Mucosa of rectum (tissue), 2 donors: ENCODE data around the gene ATPAF2.

Experiments used
- H3K27ac ChIP-seq, 2 donors: one replicate each; pipeline ENCODE4 v1.7.0; 2013; ENCODE audit warnings: inconsistent platforms in 2 of 2, low read depth in 2 of 2, low read length in 2 of 2
- H3K27me3 ChIP-seq, 2 donors: one replicate each; pipeline ENCODE4 v1.7.0; 2013; ENCODE audit warnings: low read length in 2 of 2; ENCODE audit not compliant: control insufficient read depth in 2 of 2, insufficient read depth in 2 of 2
- H3K36me3 ChIP-seq, 2 donors: one replicate each; pipeline ENCODE4 v1.7.0; 2013; ENCODE audit warnings: low read length in 2 of 2; ENCODE audit not compliant: control insufficient read depth in 2 of 2, insufficient read depth in 2 of 2
- H3K4me1 ChIP-seq, 2 donors: one replicate each; pipeline ENCODE4 v1.7.0; 2013; ENCODE audit warnings: low read length in 2 of 2, mild to moderate bottlenecking in 1 of 2; ENCODE audit not compliant: control insufficient read depth in 2 of 2, insufficient read depth in 2 of 2
- H3K4me3 ChIP-seq, 2 donors: one replicate each; pipeline ENCODE4 v1.7.0; 2013; ENCODE audit warnings: low read length in 2 of 2
- H3K9ac ChIP-seq, 2 donors: one replicate each; pipeline ENCODE4 v1.7.0; 2013; ENCODE audit warnings: low read length in 2 of 2, low read depth in 1 of 2, mild to moderate bottlenecking in 1 of 2
- H3K9me3 ChIP-seq, 2 donors: one replicate each; pipeline ENCODE4 v1.7.0; 2013; ENCODE audit warnings: low read length in 2 of 2; ENCODE audit not compliant: control insufficient read depth in 2 of 2
- donor health status: healthy.
- donor health status: Normal muscosa, but diverticular disease.

The ATPAF2 gene

DNA sequence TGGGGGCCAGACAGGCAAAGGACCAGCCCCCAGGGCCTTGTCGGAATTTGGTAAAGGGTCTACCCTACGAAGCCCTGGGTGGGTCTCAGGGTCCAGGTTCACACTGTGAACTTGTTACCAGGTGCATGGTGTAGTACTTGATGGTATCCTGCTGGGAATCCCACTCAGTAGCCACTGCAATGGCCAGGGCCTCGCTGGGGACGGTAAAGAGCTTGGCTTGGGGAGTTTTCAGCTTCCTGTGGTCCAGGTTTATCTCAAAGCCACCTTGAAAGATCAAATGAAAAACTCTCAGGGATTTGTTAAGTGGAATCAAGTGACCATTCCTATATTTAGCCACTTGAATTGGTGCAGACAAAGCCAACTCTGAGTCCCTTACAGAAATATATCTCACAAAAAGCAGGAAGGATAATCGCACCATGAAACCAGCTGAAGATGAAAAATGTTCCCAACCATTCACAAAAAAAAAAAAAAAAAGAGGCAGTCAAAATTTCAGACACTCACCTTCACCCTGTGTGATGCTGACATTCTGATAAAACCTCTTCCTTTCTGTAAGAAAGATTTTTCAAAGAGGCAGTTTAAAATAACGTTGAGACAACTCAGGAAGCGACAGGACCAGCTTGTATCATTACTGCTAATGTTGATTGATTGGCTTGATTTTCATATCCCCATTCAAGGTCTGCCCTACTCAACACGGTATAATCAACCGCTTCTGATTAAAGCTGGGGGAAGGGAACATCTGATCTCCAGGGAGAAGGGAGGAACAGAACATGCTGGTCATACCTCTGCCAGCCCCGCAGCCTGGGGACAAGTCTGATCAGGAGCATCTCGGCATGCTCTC, 10.6 kb downstream of the ATPAF2 start:
- no peak overlapping the region for H3K4me3 ChIP-seq
- peaks cover 16 to 28% of the 10 kb centered on the region in 2 donors for H3K36me3 ChIP-seq
- H3K27me3 ChIP-seq: no peaks in the 10 kb centered on the region
- H3K9me3 ChIP-seq: no peaks in the 10 kb centered on the region
- H3K4me1 ChIP-seq: no peaks in the 10 kb centered on the region
- H3K27ac ChIP-seq: no peak overlapping the region
- H3K9ac ChIP-seq: no peak overlapping the region

DNA sequence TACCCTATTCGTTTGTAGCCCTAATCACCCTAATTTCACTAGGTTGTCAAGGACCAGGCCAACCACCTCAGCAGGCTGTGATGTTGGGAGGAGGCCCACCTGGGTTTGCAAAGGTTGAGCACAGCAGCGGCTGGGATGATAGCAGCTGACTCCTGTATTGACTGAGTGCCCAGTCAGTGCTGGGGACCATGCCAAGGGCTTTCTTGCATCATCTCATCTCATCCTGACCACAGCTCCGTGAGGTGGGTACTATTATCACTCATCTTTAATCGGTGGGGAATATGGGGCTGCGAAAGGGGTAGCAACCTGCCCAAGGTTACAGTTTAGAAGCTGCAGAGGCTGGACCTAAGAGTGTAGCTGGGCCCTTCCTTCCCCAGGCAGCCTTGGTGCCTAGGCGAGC, 11.7 kb downstream of the ATPAF2 start:
- no peaks in the 10 kb centered on the region for H3K9me3 ChIP-seq
- H3K36me3 ChIP-seq: peaks cover 16 to 28% of the 10 kb centered on the region in 2 donors
- H3K4me1 ChIP-seq: no peaks in the 10 kb centered on the region
- no peaks in the 10 kb centered on the region for H3K27me3 ChIP-seq
- H3K9ac ChIP-seq: no peak overlapping the region
- no peak overlapping the region for H3K4me3 ChIP-seq
- no peak overlapping the region for H3K27ac ChIP-seq

DNA sequence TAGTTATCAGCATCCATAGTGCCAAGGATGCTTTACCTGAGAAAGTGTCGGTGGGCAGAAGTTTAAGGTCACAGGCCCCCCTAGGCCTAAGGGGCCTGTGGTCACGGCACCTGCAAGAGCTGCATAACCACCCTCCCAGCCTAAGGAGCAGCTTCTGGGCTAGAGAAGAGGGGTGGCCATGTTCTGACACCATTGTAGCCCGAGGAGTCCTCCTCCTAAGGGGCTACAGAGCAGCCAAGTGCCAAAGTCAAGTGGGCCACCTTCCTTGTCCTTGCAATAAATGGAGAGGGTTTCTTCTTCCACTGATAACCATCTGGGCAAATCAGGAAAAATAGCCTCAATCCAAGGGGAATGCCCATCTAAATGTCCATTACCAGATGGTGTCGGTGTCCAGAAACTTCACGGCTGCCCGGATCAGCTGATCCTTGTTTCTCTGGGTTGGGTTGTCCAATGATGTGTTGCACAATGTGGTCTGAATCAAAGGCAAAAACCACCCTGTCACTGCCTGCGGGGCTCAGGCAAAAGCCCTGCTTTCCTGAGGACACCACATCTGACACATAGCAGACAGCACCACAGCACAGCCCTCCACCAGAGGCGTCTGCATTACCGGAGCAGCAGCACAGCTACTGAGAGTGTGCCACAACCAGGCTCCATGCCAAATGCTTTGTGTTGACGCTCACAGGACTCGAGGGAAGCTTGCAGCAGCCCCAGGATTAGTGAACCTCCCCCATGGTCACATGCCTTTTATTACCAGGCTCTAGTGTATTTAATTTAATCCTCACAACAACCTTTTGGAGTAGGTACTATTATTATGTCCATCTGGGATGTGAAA, 12.8 kb downstream of the ATPAF2 start:
- H3K9ac ChIP-seq: no peak overlapping the region
- no peaks in the 10 kb centered on the region for H3K27me3 ChIP-seq
- no peaks in the 10 kb centered on the region for H3K9me3 ChIP-seq
- no peak overlapping the region for H3K4me3 ChIP-seq
- peaks cover 23 to 36% of the 10 kb centered on the region in 2 donors for H3K36me3 ChIP-seq
- H3K4me1 ChIP-seq: no peaks in the 10 kb centered on the region
- H3K27ac ChIP-seq: no peak overlapping the region

DNA sequence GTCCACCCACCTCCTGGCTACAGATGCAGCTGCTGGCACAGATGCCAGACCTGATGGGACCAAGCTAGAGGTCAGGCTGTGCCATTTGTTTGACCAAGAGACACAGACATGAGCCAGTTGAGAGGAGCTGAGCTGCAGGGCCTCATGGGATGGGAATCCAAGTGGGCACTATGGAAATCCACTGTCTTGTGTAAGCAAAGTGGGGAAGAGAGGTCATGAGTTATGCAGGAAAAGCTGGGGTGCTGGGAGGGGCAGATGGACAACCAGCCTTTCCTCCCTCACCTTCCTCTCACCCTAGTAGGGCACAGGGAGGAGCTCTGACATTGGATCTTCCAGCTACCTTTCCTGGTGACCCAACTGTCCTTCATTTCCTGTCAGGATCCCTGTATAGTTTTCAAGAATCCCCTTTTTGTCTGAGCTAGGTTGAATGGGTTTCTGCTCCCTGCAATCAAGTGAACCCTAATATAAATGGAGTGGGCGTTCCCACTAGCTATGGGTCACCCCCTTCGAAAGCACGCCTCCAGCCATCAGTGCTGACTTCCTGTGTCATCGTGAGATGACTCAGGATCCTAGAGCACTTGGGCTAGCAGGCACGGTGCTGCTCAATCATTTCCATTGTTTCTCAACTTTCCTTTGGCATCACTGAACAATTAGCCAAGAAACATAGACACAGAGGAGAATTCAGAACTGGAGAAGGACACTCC, 13.6 kb downstream of the ATPAF2 start:
- no peaks in the 10 kb centered on the region for H3K9me3 ChIP-seq
- no peaks in the 10 kb centered on the region for H3K4me1 ChIP-seq
- no peak overlapping the region for H3K4me3 ChIP-seq
- peak overlapping the region in 1 of 2 donors; percentile 24 for H3K9ac ChIP-seq
- H3K27ac ChIP-seq: no peak overlapping the region
- H3K27me3 ChIP-seq: no peaks in the 10 kb centered on the region
- H3K36me3 ChIP-seq: peaks cover 31 to 40% of the 10 kb centered on the region in 2 donors

DNA sequence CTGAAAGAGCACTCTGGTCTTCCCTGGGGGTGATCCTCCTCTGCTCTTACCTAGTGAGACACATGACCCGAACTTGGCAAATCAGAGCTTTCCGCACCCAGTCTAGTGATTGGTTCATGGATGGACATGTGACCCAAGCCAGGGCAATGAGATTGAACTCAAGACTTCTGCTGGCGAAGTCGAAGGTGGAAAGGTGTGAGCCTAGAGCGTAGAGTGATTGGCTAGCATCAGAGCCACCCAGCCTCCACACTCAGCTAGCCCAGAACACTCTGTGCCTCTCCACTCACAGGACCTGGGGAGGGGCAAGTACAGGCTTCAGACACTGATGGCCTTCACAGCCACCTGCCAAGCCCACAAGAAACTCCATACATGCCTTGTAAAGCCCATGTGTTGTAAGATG, 17.6 kb downstream of the ATPAF2 start:
- peaks cover 28 to 38% of the 10 kb centered on the region in 2 donors for H3K36me3 ChIP-seq
- H3K9ac ChIP-seq: no peak overlapping the region
- H3K9me3 ChIP-seq: no peaks in the 10 kb centered on the region
- H3K4me3 ChIP-seq: no peak overlapping the region
- no peak overlapping the region for H3K27ac ChIP-seq
- no peaks in the 10 kb centered on the region for H3K27me3 ChIP-seq
- H3K4me1 ChIP-seq: no peaks in the 10 kb centered on the region

DNA sequence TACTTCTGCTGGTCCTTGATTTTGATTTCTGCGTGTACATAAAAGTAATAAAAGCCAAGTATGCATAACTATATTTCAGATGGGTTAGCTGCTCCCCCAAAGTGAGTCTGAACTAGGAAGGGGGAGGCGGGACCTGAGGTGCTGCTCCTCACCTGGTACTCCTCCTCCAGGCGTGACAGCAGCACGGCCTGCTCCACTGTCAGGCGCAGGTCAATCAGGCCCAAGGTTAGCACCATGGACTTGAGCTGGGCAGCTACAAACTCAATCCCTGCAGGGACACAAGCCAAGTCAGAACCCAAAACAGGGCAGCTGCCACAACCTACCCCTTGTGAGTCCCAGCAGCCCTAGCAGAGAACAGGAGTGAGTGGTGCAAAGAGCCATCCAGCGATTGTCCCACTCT, 18.0 kb downstream of the ATPAF2 start:
- peaks cover 26 to 35% of the 10 kb centered on the region in 2 donors for H3K36me3 ChIP-seq
- H3K27ac ChIP-seq: no peak overlapping the region
- no peak overlapping the region for H3K9ac ChIP-seq
- no peaks in the 10 kb centered on the region for H3K9me3 ChIP-seq
- H3K4me3 ChIP-seq: no peak overlapping the region
- H3K4me1 ChIP-seq: no peaks in the 10 kb centered on the region
- H3K27me3 ChIP-seq: no peaks in the 10 kb centered on the region

DNA sequence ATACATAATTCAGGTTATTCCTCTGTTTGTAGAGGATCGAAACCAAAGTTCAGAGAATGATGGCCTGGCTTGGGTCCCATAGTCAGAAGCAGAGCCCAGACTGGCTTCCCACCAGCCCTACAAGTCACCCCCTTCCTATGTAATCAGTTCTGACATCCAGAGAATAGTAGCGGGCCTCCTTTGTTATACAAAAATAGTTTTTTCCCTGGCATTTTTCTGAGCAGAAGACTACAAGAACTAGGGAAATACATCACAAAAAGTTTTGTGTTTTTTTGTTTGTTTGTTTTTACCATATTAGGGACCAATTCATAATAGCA, 19.2 kb downstream of the ATPAF2 start:
- Histone ChIP-seq H3K4me3 (no peak overlapping the region), H3K27ac (no peak overlapping the region), H3K27me3 (no peaks in the 10 kb centered on the region), H3K36me3 (peaks cover 34 to 36% of the 10 kb centered on the region in 2 donors), H3K9me3 (no peaks in the 10 kb centered on the region), H3K9ac (no peak overlapping the region), H3K4me1 (no peaks in the 10 kb centered on the region)

DNA sequence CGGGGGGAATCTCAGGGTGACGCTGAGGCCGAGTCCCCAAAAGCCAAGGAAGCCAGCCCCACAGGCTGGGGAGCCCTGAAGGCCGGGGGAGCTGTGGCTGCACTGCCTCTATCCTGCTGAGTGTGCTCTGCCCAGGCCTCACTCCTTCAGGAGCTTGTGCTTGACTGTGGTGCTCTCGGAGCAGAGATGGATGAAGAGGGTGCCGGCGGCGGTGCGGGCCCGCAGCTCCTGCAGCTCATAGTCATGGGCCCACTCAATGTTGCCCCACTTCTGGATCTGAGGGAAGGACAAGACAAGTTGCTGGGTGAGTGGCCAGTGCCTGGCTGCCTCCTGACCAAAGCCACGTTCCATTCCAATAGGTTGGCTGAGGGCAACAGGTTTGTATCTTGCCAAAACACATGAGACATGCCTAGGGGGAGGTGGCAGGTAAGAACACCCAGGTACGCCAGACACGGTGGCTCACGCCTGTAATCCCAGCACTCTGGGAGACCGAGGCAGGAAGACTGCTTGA, 20.5 kb downstream of the ATPAF2 start:
- no peaks in the 10 kb centered on the region for H3K4me1 ChIP-seq
- H3K9ac ChIP-seq: no peak overlapping the region
- H3K4me3 ChIP-seq: no peak overlapping the region
- no peaks in the 10 kb centered on the region for H3K27me3 ChIP-seq
- no peak overlapping the region for H3K27ac ChIP-seq
- peaks cover 29 to 32% of the 10 kb centered on the region in 2 donors for H3K36me3 ChIP-seq
- H3K9me3 ChIP-seq: no peaks in the 10 kb centered on the region

DNA sequence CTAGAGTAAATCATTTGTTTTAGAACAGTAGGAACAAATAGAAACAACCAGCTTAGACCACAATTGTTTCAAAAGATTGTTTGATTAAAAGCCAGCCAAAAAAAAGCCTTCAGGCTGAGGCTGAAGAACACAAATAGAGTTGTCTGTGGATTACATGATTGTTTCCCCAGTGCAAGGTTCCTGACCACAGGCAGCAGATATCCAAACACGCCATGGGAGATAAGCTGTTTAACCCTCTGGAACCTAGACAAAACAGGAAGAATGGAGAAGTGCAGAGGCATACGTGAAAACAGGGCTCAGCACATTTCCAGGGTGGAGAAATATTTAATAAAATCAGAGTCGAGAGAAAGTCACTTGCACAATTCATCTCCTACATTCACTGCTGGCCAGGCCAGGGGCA, 21.0 kb downstream of the ATPAF2 start:
- no peak overlapping the region for H3K27ac ChIP-seq
- no peak overlapping the region for H3K4me3 ChIP-seq
- no peaks in the 10 kb centered on the region for H3K27me3 ChIP-seq
- H3K4me1 ChIP-seq: no peaks in the 10 kb centered on the region
- no peaks in the 10 kb centered on the region for H3K9me3 ChIP-seq
- H3K36me3 ChIP-seq: peaks cover 29 to 32% of the 10 kb centered on the region in 2 donors
- H3K9ac ChIP-seq: no peak overlapping the region

DNA sequence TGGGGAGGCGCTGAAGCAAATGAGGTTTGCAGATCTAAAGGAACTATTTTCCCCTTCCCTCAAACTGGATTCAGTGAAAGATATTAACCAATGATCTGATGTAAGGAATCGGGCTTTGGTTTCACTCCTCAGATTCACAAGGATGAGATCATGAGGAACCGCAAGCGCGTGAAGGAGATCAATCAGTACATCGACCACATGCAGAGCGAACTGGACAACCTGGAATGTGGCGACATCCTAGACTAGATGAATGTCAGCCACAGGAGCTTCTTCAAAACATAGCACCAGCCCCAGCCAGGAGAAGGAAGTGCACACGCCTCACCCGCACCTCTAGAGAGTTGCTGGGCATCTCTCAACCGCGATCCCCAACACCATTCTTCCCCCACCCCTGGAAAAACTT, 22.5 kb downstream of the ATPAF2 start:
- Histone ChIP-seq H3K4me3 (no peak overlapping the region), H3K9ac (no peak overlapping the region), H3K27ac (no peak overlapping the region), H3K4me1 (no peaks in the 10 kb centered on the region), H3K27me3 (no peaks in the 10 kb centered on the region), H3K36me3 (peaks cover 27% of the 10 kb centered on the region in 2 donors), H3K9me3 (no peaks in the 10 kb centered on the region)
